PC-3 (cell line): ENCODE data around the gene ACAD11. TPM values are rescaled to one million over a fixed set of nuclear protein-coding genes. Genes with fewer than 3 reads are reported as not detected.

Source experiments
- ATAC-seq: fragments of 200-7000 bp; cut with Tn5 transposase; 2 replicates; pipeline ENCODE4 v1.9.1; 2020; ENCODE audit warnings: mild to moderate bottlenecking, moderate library complexity
- BruUV-seq: library from RNA; stranded (reverse); fragments of 400-500 nt; replicated peaks from 2 replicates; lab custom pipeline; 2021; lab: Mats Ljungman, UMichigan
- CTCF ChIA-PET: fragments of 300-600 bp; sonication (Branson Sonifier 250); formaldehyde crosslinking; loops from one replicate; lab custom pipeline; 2022; ENCODE audit warnings: antibody characterized with exemption; lab: Charles Lee
- POLR2A ChIA-PET: fragments of 300-600 bp; sonication (Branson Sonifier 250); formaldehyde crosslinking; loops from one replicate; lab custom pipeline; 2022; ENCODE audit warnings: antibody characterized with exemption; ENCODE audit not compliant: unreplicated experiment; lab: Charles Lee
- DNase-seq: peaks from one replicate; pipeline ENCODE4 v3.0.0-alpha.2; 2015
- H2AFZ ChIP-seq: fragments of 300-600 bp; sonication (generic); 2 replicates; pipeline ENCODE4 v1.6.0; 2016; ENCODE audit warnings: antibody characterized with exemption, low read length
- H3F3A ChIP-seq: fragments of 300-600 bp; sonication (generic); one replicate; pipeline ENCODE4 v1.6.0; 2017; ENCODE audit warnings: antibody characterized with exemption, low read length, control low read depth, mild to moderate bottlenecking; ENCODE audit not compliant: unreplicated experiment
- H3K27ac ChIP-seq: fragments of 300-600 bp; sonication (generic); 2 replicates; pipeline ENCODE4 v1.5.1; 2016; ENCODE audit warnings: mild to moderate bottlenecking, low read length
- H3K27me3 ChIP-seq: fragments of 300-600 bp; sonication (generic); 2 replicates; pipeline ENCODE4 v1.6.1; 2016; ENCODE audit warnings: low read length, mixed read lengths
- H3K36me3 ChIP-seq: fragments of 300-600 bp; sonication (generic); 2 replicates; pipeline ENCODE4 v1.6.1; 2016; ENCODE audit warnings: low read depth, mixed run types, low read length, mixed read lengths
- H3K4me1 ChIP-seq: fragments of 300-600 bp; sonication (generic); 2 replicates; pipeline ENCODE4 v1.5.1; 2016; ENCODE audit warnings: low read length; ENCODE audit not compliant: insufficient read depth
- H3K4me2 ChIP-seq: fragments of 300-600 bp; sonication (generic); 2 replicates; pipeline ENCODE4 v1.6.0; 2016; ENCODE audit warnings: low read length
- H3K4me3 ChIP-seq: fragments of 300-600 bp; sonication (generic); 2 replicates; pipeline ENCODE4 v1.5.1; 2016; ENCODE audit warnings: mild to moderate bottlenecking, low read length, mixed read lengths
- H3K79me2 ChIP-seq: fragments of 300-600 bp; sonication (generic); 2 replicates; pipeline ENCODE4 v1.6.1; 2017; ENCODE audit warnings: low read length, mixed read lengths
- H3K9ac ChIP-seq: fragments of 300-600 bp; sonication (generic); 2 replicates; pipeline ENCODE4 v1.6.0; 2016; ENCODE audit warnings: mild to moderate bottlenecking, low read length
- H3K9me2 ChIP-seq: fragments of 300-600 bp; sonication (generic); replicated peaks from 2 replicates; pipeline ENCODE4 v1.6.1; 2016; ENCODE audit warnings: mixed run types, low read length, mixed read lengths
- H3K9me3 ChIP-seq: fragments of 300-600 bp; sonication (generic); 2 replicates; pipeline ENCODE4 v1.6.1; 2016; ENCODE audit warnings: low read length, mixed read lengths
- H4K20me1 ChIP-seq: fragments of 300-600 bp; sonication (generic); 2 replicates; pipeline ENCODE4 v1.6.1; 2016; ENCODE audit warnings: low read length, mixed read lengths
- CTCF ChIP-seq: fragments of 300-600 bp; sonication (generic); conservative IDR thresholded peaks from 2 replicates; pipeline ENCODE4 v1.5.1; 2017; ENCODE audit warnings: antibody characterized with exemption, low read depth, mild to moderate bottlenecking, low read length
- EZH2 ChIP-seq: fragments of 300-600 bp; sonication (generic); IDR thresholded peaks from one replicate; pipeline ENCODE4 v1.6.1; 2017; ENCODE audit warnings: antibody characterized with exemption, mild to moderate bottlenecking, low read length; ENCODE audit not compliant: unreplicated experiment
- EZH2phosphoT487 ChIP-seq: fragments of 300-600 bp; sonication (generic); IDR thresholded peaks from 2 replicates; pipeline ENCODE4 v1.6.1; 2018; ENCODE audit warnings: mild to moderate bottlenecking, antibody characterized with exemption, low read length, borderline replicate concordance
- intact Hi-C: fragments of 100-400 bp; cut with micrococcal nuclease; formaldehyde crosslinking; loops from 2 replicates; pipeline ENCODE4 v1.9.0; 2023
- total RNA-seq: library from RNA; depleted of rRNA; stranded (reverse); fragments of >200 nt; gene quantifications from 2 replicates; pipeline ENCODE4 v1.2.3, GENCODE V29; 2014

ACAD11 gene
- total RNA-seq, 1 experiment from 2014 or later: 4.7 TPM

- H3K4me2 ChIP-seq: no peak overlapping the region
- no peak overlapping the region for H3K27ac ChIP-seq
- TF ChIP-seq EZH2phosphoT487: no peak
- TF ChIP-seq CTCF: no peak
- intact Hi-C loops: loop anchor here (10.0 kb wide), 1 partner anchor 195 kb away; no protein-coding TSS in a partner anchor
- no peaks in the 10 kb centered on the region for H3K36me3 ChIP-seq
- DNase-seq (no peak), ATAC-seq (no peak)
- no peaks in the 10 kb centered on the region for H3K9me3 ChIP-seq
- peaks cover 21% of the 10 kb centered on the region for H3K4me1 ChIP-seq
- H4K20me1 ChIP-seq: no peaks in the 10 kb centered on the region
- no peak overlapping the region for H2AFZ ChIP-seq
- H3K9ac ChIP-seq: no peak overlapping the region
- CTCF ChIA-PET: no interaction called here
- no peaks in the 10 kb centered on the region for H3K79me2 ChIP-seq
- no peaks in the 10 kb centered on the region for H3K27me3 ChIP-seq
- H3K4me3 ChIP-seq: no peak overlapping the region
- H3K9me2 ChIP-seq: no peaks in the 10 kb centered on the region
- no TSS peak for BruUV-seq
- POLR2A ChIA-PET: no interaction called here
- H3F3A ChIP-seq: peaks cover 4% of the 10 kb centered on the region
Observed at GRCh38 chr3:132539681-132540080, 119.9 kb downstream of the ACAD11 start.

- Histone ChIP-seq H3F3A (no peaks in the 10 kb centered on the region), H2AFZ (no peak overlapping the region), H3K36me3 (no peaks in the 10 kb centered on the region), H4K20me1 (no peaks in the 10 kb centered on the region), H3K4me3 (no peak overlapping the region), H3K79me2 (no peaks in the 10 kb centered on the region), H3K27me3 (no peaks in the 10 kb centered on the region), H3K4me1 (peaks cover 10% of the 10 kb centered on the region), H3K9ac (no peak overlapping the region), H3K27ac (no peak overlapping the region), H3K4me2 (no peak overlapping the region), H3K9me3 (no peaks in the 10 kb centered on the region), H3K9me2 (no peaks in the 10 kb centered on the region)
- DNase-seq (no peak), ATAC-seq (no peak)
- BruUV-seq: no TSS peak
- TF ChIP-seq EZH2 (no peak), EZH2phosphoT487 (no peak), CTCF (no peak)
- CTCF ChIA-PET: no interaction called here
- intact Hi-C loops: loop anchor here (10.0 kb wide), 1 partner anchor 193 kb away; no protein-coding TSS in a partner anchor
- POLR2A ChIA-PET: no interaction called here
Observed at GRCh38 chr3:132538072-132538471, 121.5 kb downstream of the ACAD11 start.

GRCh38 chr3:132537297-132537696 lies 122.3 kb downstream of the ACAD11 start:
- Histone ChIP-seq H3K27ac (no peak overlapping the region), H3K36me3 (no peaks in the 10 kb centered on the region), H3K4me2 (no peak overlapping the region), H3K4me1 (peaks cover 4% of the 10 kb centered on the region), H3F3A (no peaks in the 10 kb centered on the region), H3K4me3 (no peak overlapping the region), H3K79me2 (no peaks in the 10 kb centered on the region), H3K27me3 (no peaks in the 10 kb centered on the region), H3K9me2 (no peaks in the 10 kb centered on the region), H3K9me3 (no peaks in the 10 kb centered on the region), H3K9ac (no peak overlapping the region), H2AFZ (no peak overlapping the region), H4K20me1 (no peaks in the 10 kb centered on the region)
- TF ChIP-seq EZH2phosphoT487 (no peak), EZH2 (no peak), CTCF (peak; percentile 34; the same call in 1 of the 2 replicates)
- BruUV-seq: no TSS peak
- no peak for ATAC-seq
- DNase-seq: no peak
- ChIA-PET POLR2A (no interaction called here), CTCF (no interaction called here)
- intact Hi-C loops: loop anchor here (10.0 kb wide), 1 partner anchor 192 kb away; no protein-coding TSS in a partner anchor
